GM12864 (cell line): ENCODE results near the gene UNC50.

ENCODE experiments used
- DNase-seq: peaks from one replicate; pipeline ENCODE4 v3.0.0-alpha.2; 2011; ENCODE audit warnings: low read depth
- H3K4me3 ChIP-seq: 2 replicates; pipeline ENCODE4 v1.5.1; 2011; ENCODE audit warnings: mild to moderate bottlenecking, low read depth, low read length, control low read depth
- CTCF ChIP-seq: IDR thresholded peaks from 2 replicates; pipeline ENCODE4 v1.5.1; 2011; ENCODE audit warnings: low read depth, mild to moderate bottlenecking, moderate library complexity, low read length, control low read depth, inconsistent platforms; ENCODE audit errors: missing control alignments

The UNC50 gene

GRCh38 chr2:98563394-98563793 lies 45.0 kb upstream of the UNC50 start:
- no peak for TF ChIP-seq CTCF

GRCh38 chr2:98564541-98565132 lies 43.8 kb upstream of the UNC50 start:
- TF ChIP-seq CTCF: no peak
- no peak for DNase-seq
- H3K4me3 ChIP-seq: no peak overlapping the region

More at GRCh38 chr2:98563394-98563793, 45.0 kb upstream of the UNC50 start:
- no peak for DNase-seq
- no peak overlapping the region for H3K4me3 ChIP-seq

- no peak for TF ChIP-seq CTCF
- DNase-seq: no peak
- H3K4me3 ChIP-seq: no peak overlapping the region
These were observed 43.0 kb upstream of the UNC50 start for GRCh38 chr2:98565286-98565860.

GRCh38 chr2:98565941-98566340 lies 42.4 kb upstream of the UNC50 start:
- no peak for DNase-seq

GRCh38 chr2:98568161-98568956 lies 40.0 kb upstream of the UNC50 start:
- no peak for TF ChIP-seq CTCF
- no peak for DNase-seq
- H3K4me3 ChIP-seq: no peak overlapping the region

More at GRCh38 chr2:98565941-98566340, 42.4 kb upstream of the UNC50 start:
- H3K4me3 ChIP-seq: no peak overlapping the region
- no peak for TF ChIP-seq CTCF

- no peak overlapping the region for H3K4me3 ChIP-seq
- DNase-seq: no peak
- peak; percentile 96 for TF ChIP-seq CTCF
These were observed 39.1 kb upstream of the UNC50 start for GRCh38 chr2:98569197-98569793.
